Thyroid gland (tissue), 4 donors: ENCODE measurements around the gene CYP19A1.

Experiments
- POLR2A ChIP-seq, 2 donors: fragments of 450-650 bp; IDR thresholded peaks; one replicate each; pipeline ENCODE4 v1.6.1; 2017; ENCODE audit warnings: antibody characterized with exemption in 2 of 2, mild to moderate bottlenecking in 2 of 2, moderate library complexity in 1 of 2
- TF ChIP-seq, protein P1 (sequence below), 6 experiments: fragments of 200-600 bp in 3 of 6; fragments of 450-650 bp in 3 of 6; sonication (generic) in 3 of 6; IDR thresholded peaks; one replicate each; pipeline ENCODE4 v1.5.1; 2016 to 2019; ENCODE audit warnings: antibody characterized with exemption in 6 of 6, mild to moderate bottlenecking in 2 of 6, inconsistent platforms in 1 of 6, moderate library complexity in 1 of 6

DNA sequence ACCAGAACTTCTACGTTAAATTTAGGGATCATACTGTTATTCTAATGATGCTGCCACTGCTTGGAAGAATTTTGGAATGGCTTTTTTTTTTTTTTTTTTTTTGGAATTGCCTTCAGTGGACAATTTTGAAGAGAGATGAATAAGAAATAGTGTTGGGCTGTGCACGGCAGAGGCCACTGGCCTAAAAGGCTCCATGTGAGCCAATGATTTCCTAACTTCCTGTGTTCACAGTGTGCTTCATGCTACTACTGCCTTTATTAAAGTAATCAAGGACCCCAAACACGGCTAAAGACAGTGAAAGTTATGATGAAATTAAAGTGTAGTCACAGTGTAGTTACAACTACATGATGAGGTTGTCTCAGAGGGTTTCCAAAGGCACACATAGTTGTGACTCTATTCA is 142.9 kb downstream of the CYP19A1 start:
- TF ChIP-seq, protein P1, sequence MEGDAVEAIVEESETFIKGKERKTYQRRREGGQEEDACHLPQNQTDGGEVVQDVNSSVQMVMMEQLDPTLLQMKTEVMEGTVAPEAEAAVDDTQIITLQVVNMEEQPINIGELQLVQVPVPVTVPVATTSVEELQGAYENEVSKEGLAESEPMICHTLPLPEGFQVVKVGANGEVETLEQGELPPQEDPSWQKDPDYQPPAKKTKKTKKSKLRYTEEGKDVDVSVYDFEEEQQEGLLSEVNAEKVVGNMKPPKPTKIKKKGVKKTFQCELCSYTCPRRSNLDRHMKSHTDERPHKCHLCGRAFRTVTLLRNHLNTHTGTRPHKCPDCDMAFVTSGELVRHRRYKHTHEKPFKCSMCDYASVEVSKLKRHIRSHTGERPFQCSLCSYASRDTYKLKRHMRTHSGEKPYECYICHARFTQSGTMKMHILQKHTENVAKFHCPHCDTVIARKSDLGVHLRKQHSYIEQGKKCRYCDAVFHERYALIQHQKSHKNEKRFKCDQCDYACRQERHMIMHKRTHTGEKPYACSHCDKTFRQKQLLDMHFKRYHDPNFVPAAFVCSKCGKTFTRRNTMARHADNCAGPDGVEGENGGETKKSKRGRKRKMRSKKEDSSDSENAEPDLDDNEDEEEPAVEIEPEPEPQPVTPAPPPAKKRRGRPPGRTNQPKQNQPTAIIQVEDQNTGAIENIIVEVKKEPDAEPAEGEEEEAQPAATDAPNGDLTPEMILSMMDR (IDR thresholded peaks at IDR 0.05), result no peak
- no peak for TF ChIP-seq POLR2A (IDR thresholded peaks at IDR 0.05)
